ENCODE results near the gene CTSW.

GRCh38 chr11:65858681-65859087 lies 21.0 kb upstream of the CTSW start:
- TF ChIP-seq BACH2 (CRISPR knock-in tag; IDR thresholded peaks at IDR 0.05; ENCODE audit: borderline replicate concordance) (no peak), CSRNP3 (CRISPR knock-in tag; IDR thresholded peaks at IDR 0.05) (no peak), SNAI2 (CRISPR knock-in tag; IDR thresholded peaks at IDR 0.05) (no peak), TCF4 (CRISPR knock-in tag; IDR thresholded peaks at IDR 0.05; ENCODE audit: borderline replicate concordance) (no peak), POU6F1 (CRISPR knock-in tag; IDR thresholded peaks at IDR 0.05; ENCODE audit: borderline replicate concordance, low read depth) (no peak)

All from SK-N-SH treated with all-trans-retinoic acid at 6 μM for 48 hours (cell line).